Stimulated activated memory B cell treated with anti-CD40 and anti-IgM and Interleukin-4, amounts not matched to agents 10 μg/mL and 1 μg/mL and 100 μg/mL, for 72 hours (primary cell): ENCODE results near the gene BCL3.
"Not testable (repeated sequence)": the region's sequence is repeated elsewhere in the genome, so short reads cannot be mapped to it uniquely, and the experiment has no call there.

Experiments
- ATAC-seq: fragments of 150-1000 bp; cut with Tn5 transposase; 2 replicates; pipeline ENCODE4 v1.10.0; 2021
- H3K27ac Mint-ChIP-seq: one replicate; pipeline ENCODE4 v1.8.0; 2022; ENCODE audit warnings: mild to moderate bottlenecking, mixed read lengths
- H3K27me3 Mint-ChIP-seq: one replicate; pipeline ENCODE4 v1.8.0; 2022; ENCODE audit warnings: mixed read lengths
- H3K36me3 Mint-ChIP-seq: one replicate; pipeline ENCODE4 v1.8.0; 2022; ENCODE audit warnings: mixed read lengths
- H3K4me1 Mint-ChIP-seq: one replicate; pipeline ENCODE4 v1.8.0; 2022; ENCODE audit warnings: mixed read lengths
- H3K4me3 Mint-ChIP-seq: one replicate; pipeline ENCODE4 v1.8.0; 2022; ENCODE audit warnings: mild to moderate bottlenecking, moderate library complexity, mixed read lengths
- H3K9me3 Mint-ChIP-seq: one replicate; pipeline ENCODE4 v1.8.0; 2022; ENCODE audit warnings: mixed read lengths

Gene BCL3

GRCh38 chr19:44748426-44749254 is at the start of gene BCL3:
Gene BCL3, plus strand, starts transcription at chr19:44748708. Its CDS starts 83 bp downstream, at chr19:44748791.
- H3K27me3 Mint-ChIP-seq: no peaks in the 10 kb centered on the region
- ATAC-seq: peak; percentile 77
- peaks cover 64% of the 10 kb centered on the region for H3K4me1 Mint-ChIP-seq
- peak within 1 kb of the TSS; percentile 94 for H3K4me3 Mint-ChIP-seq
- no peaks in the 10 kb centered on the region for H3K9me3 Mint-ChIP-seq
- H3K27ac Mint-ChIP-seq: peak within 1 kb of the TSS; percentile 84
- peaks cover 31% of the 10 kb centered on the region for H3K36me3 Mint-ChIP-seq

GRCh38 chr19:44700547-44700946 is 48.0 kb upstream of the BCL3 start:
- no peaks in the 10 kb centered on the region for H3K9me3 Mint-ChIP-seq
- H3K36me3 Mint-ChIP-seq: no peaks in the 10 kb centered on the region
- H3K4me3 Mint-ChIP-seq: no peak overlapping the region
- no peaks in the 10 kb centered on the region for H3K4me1 Mint-ChIP-seq
- H3K27ac Mint-ChIP-seq: no peak overlapping the region
- ATAC-seq: no peak
- H3K27me3 Mint-ChIP-seq: peaks cover 73% of the 10 kb centered on the region

- H3K27ac Mint-ChIP-seq: no peak overlapping the region
- no peaks in the 10 kb centered on the region for H3K4me1 Mint-ChIP-seq
- no peaks in the 10 kb centered on the region for H3K36me3 Mint-ChIP-seq
- no peak overlapping the region for H3K4me3 Mint-ChIP-seq
- no peak for ATAC-seq
- peaks cover 74% of the 10 kb centered on the region for H3K27me3 Mint-ChIP-seq
- no peaks in the 10 kb centered on the region for H3K9me3 Mint-ChIP-seq
Measured at GRCh38 chr19:44701228-44701627, 47.3 kb upstream of the BCL3 start.

GRCh38 chr19:44702551-44703176 is 45.8 kb upstream of the BCL3 start:
- Mint-ChIP-seq H3K27ac (no peak overlapping the region), H3K36me3 (no peaks in the 10 kb centered on the region), H3K4me1 (no peaks in the 10 kb centered on the region), H3K4me3 (no peak overlapping the region), H3K9me3 (no peaks in the 10 kb centered on the region), H3K27me3 (peaks cover 66% of the 10 kb centered on the region)
- ATAC-seq: no peak

- Mint-ChIP-seq H3K27me3 (peaks cover 64% of the 10 kb centered on the region), H3K36me3 (no peaks in the 10 kb centered on the region), H3K27ac (no peak overlapping the region), H3K4me3 (no peak overlapping the region), H3K4me1 (no peaks in the 10 kb centered on the region), H3K9me3 (no peaks in the 10 kb centered on the region)
- no peak for ATAC-seq
Measured at GRCh38 chr19:44703336-44704078, 45.0 kb upstream of the BCL3 start.

GRCh38 chr19:44704982-44705381 is 43.5 kb upstream of the BCL3 start:
- Mint-ChIP-seq H3K36me3 (no peaks in the 10 kb centered on the region), H3K4me1 (no peaks in the 10 kb centered on the region), H3K27ac (no peak overlapping the region), H3K4me3 (no peak overlapping the region), H3K27me3 (peaks cover 65% of the 10 kb centered on the region), H3K9me3 (no peaks in the 10 kb centered on the region)
- ATAC-seq: no peak

- Mint-ChIP-seq H3K27ac (no peak overlapping the region), H3K4me1 (no peaks in the 10 kb centered on the region), H3K27me3 (peaks cover 69% of the 10 kb centered on the region), H3K36me3 (no peaks in the 10 kb centered on the region), H3K4me3 (no peak overlapping the region), H3K9me3 (no peaks in the 10 kb centered on the region)
- ATAC-seq: no peak
Measured at GRCh38 chr19:44705502-44706010, 43.0 kb upstream of the BCL3 start.

- Mint-ChIP-seq H3K4me1 (no peaks in the 10 kb centered on the region), H3K36me3 (no peaks in the 10 kb centered on the region), H3K27ac (no peak overlapping the region), H3K4me3 (no peak overlapping the region), H3K27me3 (peaks cover 68% of the 10 kb centered on the region), H3K9me3 (no peaks in the 10 kb centered on the region)
- ATAC-seq: no peak
Measured at GRCh38 chr19:44706506-44707236, 41.8 kb upstream of the BCL3 start.

GRCh38 chr19:44707794-44708193 is 40.7 kb upstream of the BCL3 start:
- Mint-ChIP-seq H3K4me1 (no peaks in the 10 kb centered on the region), H3K27me3 (peaks cover 68% of the 10 kb centered on the region), H3K36me3 (no peaks in the 10 kb centered on the region), H3K4me3 (no peak overlapping the region), H3K9me3 (peaks cover under 1% of the 10 kb centered on the region), H3K27ac (no peak overlapping the region)
- ATAC-seq: no peak

GRCh38 chr19:44708940-44709339 is 39.6 kb upstream of the BCL3 start:
- Mint-ChIP-seq H3K9me3 (peaks cover 2% of the 10 kb centered on the region), H3K4me3 (no peak overlapping the region), H3K27ac (no peak overlapping the region), H3K36me3 (no peaks in the 10 kb centered on the region), H3K4me1 (no peaks in the 10 kb centered on the region), H3K27me3 (peaks cover 62% of the 10 kb centered on the region)
- ATAC-seq: no peak

GRCh38 chr19:44709434-44710266 is 38.9 kb upstream of the BCL3 start:
- not testable (repeated sequence) for H3K27ac Mint-ChIP-seq, H3K9me3 Mint-ChIP-seq, H3K4me1 Mint-ChIP-seq, H3K4me3 Mint-ChIP-seq, H3K36me3 Mint-ChIP-seq, ATAC-seq
- peaks cover 55% of the 10 kb centered on the region for H3K27me3 Mint-ChIP-seq

GRCh38 chr19:44710483-44710882 is 38.0 kb upstream of the BCL3 start:
- H3K4me3 Mint-ChIP-seq: no peak overlapping the region
- no peak overlapping the region for H3K27ac Mint-ChIP-seq
- no peak for ATAC-seq
- H3K9me3 Mint-ChIP-seq: peaks cover 9% of the 10 kb centered on the region
- H3K27me3 Mint-ChIP-seq: peaks cover 47% of the 10 kb centered on the region
- no peaks in the 10 kb centered on the region for H3K36me3 Mint-ChIP-seq
- H3K4me1 Mint-ChIP-seq: no peaks in the 10 kb centered on the region

GRCh38 chr19:44712864-44713515 is 35.5 kb upstream of the BCL3 start:
- H3K27me3 Mint-ChIP-seq: peaks cover 30% of the 10 kb centered on the region

More at GRCh38 chr19:44712864-44713515, 35.5 kb upstream of the BCL3 start:
- Mint-ChIP-seq H3K4me3 (no peak overlapping the region), H3K27ac (no peak overlapping the region), H3K4me1 (no peaks in the 10 kb centered on the region), H3K36me3 (no peaks in the 10 kb centered on the region), H3K9me3 (peaks cover 13% of the 10 kb centered on the region)
- ATAC-seq: no peak
